Memory B cell (primary cell): ENCODE results near the gene NBPF1.
"Not testable (repeated sequence)": the region's sequence is repeated elsewhere in the genome, so short reads cannot be mapped to it uniquely, and the experiment has no call there.

Experiments used
- ATAC-seq: fragments of 150-1000 bp; cut with Tn5 transposase; 2 replicates; pipeline ENCODE4 v1.10.0; 2021; ENCODE audit warnings: low read depth, mild to moderate bottlenecking, moderate library complexity
- DNase-seq, 2 donors: peaks; one replicate each; pipeline ENCODE4 v3.0.0; 2022; ENCODE audit warnings: low spot score in 2 of 2
- H3K27ac Mint-ChIP-seq: one replicate; pipeline ENCODE4 v1.8.0; 2022; ENCODE audit warnings: mild to moderate bottlenecking, moderate library complexity, mixed read lengths
- H3K27me3 Mint-ChIP-seq: one replicate; pipeline ENCODE4 v1.8.0; 2022; ENCODE audit warnings: mixed read lengths
- H3K36me3 Mint-ChIP-seq: one replicate; pipeline ENCODE4 v1.8.0; 2022; ENCODE audit warnings: mild to moderate bottlenecking, mixed read lengths
- H3K4me1 Mint-ChIP-seq: one replicate; pipeline ENCODE4 v1.8.0; 2022; ENCODE audit warnings: mixed read lengths
- H3K4me3 Mint-ChIP-seq: one replicate; pipeline ENCODE4 v1.8.0; 2022; ENCODE audit warnings: mild to moderate bottlenecking, moderate library complexity, mixed read lengths
- H3K9me3 Mint-ChIP-seq: one replicate; pipeline ENCODE4 v1.8.0; 2022; ENCODE audit warnings: mixed read lengths

Gene NBPF1

GRCh38 chr1:16613185-16614147 is at the start of gene NBPF1:
NBPF1 (minus strand) TSS chr1:16613564.
- Mint-ChIP-seq H3K4me3 (no peak within 1 kb of the TSS), H3K36me3 (no peaks in the 10 kb centered on the region), H3K9me3 (no peaks in the 10 kb centered on the region)

GRCh38 chr1:16658234-16658633 is 44.9 kb upstream of the NBPF1 start:
- H3K9me3 Mint-ChIP-seq, H3K4me3 Mint-ChIP-seq, ATAC-seq, H3K27me3 Mint-ChIP-seq, DNase-seq, H3K36me3 Mint-ChIP-seq, H3K27ac Mint-ChIP-seq, H3K4me1 Mint-ChIP-seq: not testable (repeated sequence)

More at GRCh38 chr1:16613185-16614147, at the start of gene NBPF1:
- Mint-ChIP-seq H3K4me1 (no peaks in the 10 kb centered on the region), H3K27ac (no peak within 1 kb of the TSS), H3K27me3 (no peaks in the 10 kb centered on the region)
- DNase-seq: peak; percentile 73 to 96
- ATAC-seq: peak; percentile 89

- ATAC-seq, H3K4me3 Mint-ChIP-seq, H3K36me3 Mint-ChIP-seq, H3K4me1 Mint-ChIP-seq, H3K27me3 Mint-ChIP-seq, DNase-seq, H3K9me3 Mint-ChIP-seq, H3K27ac Mint-ChIP-seq: not testable (repeated sequence)
These were observed 43.8 kb upstream of the NBPF1 start for GRCh38 chr1:16656981-16657683.

GRCh38 chr1:16656574-16656973 is 43.2 kb upstream of the NBPF1 start:
- H3K27me3 Mint-ChIP-seq, H3K4me1 Mint-ChIP-seq, H3K4me3 Mint-ChIP-seq, H3K9me3 Mint-ChIP-seq, H3K27ac Mint-ChIP-seq, DNase-seq, H3K36me3 Mint-ChIP-seq: not testable (repeated sequence)
- ATAC-seq: peak; percentile 81

GRCh38 chr1:16651560-16651959 is 38.2 kb upstream of the NBPF1 start:
- H3K27me3 Mint-ChIP-seq, H3K9me3 Mint-ChIP-seq, H3K4me3 Mint-ChIP-seq: not testable (repeated sequence)

GRCh38 chr1:16649960-16650359 is 36.6 kb upstream of the NBPF1 start:
- H3K36me3 Mint-ChIP-seq, H3K27me3 Mint-ChIP-seq, H3K9me3 Mint-ChIP-seq, ATAC-seq, H3K4me1 Mint-ChIP-seq, H3K4me3 Mint-ChIP-seq, H3K27ac Mint-ChIP-seq: not testable (repeated sequence)
- DNase-seq: peak in 1 of 2 donors; percentile 22

More at GRCh38 chr1:16651560-16651959, 38.2 kb upstream of the NBPF1 start:
- H3K4me1 Mint-ChIP-seq, H3K36me3 Mint-ChIP-seq, H3K27ac Mint-ChIP-seq, ATAC-seq, DNase-seq: not testable (repeated sequence)

GRCh38 chr1:16649390-16649789 is 36.0 kb upstream of the NBPF1 start:
- ATAC-seq, H3K4me1 Mint-ChIP-seq, H3K27me3 Mint-ChIP-seq, H3K4me3 Mint-ChIP-seq, H3K36me3 Mint-ChIP-seq, H3K9me3 Mint-ChIP-seq, H3K27ac Mint-ChIP-seq: not testable (repeated sequence)
- DNase-seq: peak in 1 of 2 donors; percentile 14

- H3K36me3 Mint-ChIP-seq, H3K27me3 Mint-ChIP-seq, ATAC-seq, H3K27ac Mint-ChIP-seq, H3K4me1 Mint-ChIP-seq, H3K4me3 Mint-ChIP-seq, H3K9me3 Mint-ChIP-seq: not testable (repeated sequence)
- peak in 1 of 2 donors; percentile 12 for DNase-seq
These were observed 35.4 kb upstream of the NBPF1 start for GRCh38 chr1:16648756-16649155.

GRCh38 chr1:16648250-16648649 is 34.9 kb upstream of the NBPF1 start:
- not testable (repeated sequence) for ATAC-seq, H3K27ac Mint-ChIP-seq, H3K4me3 Mint-ChIP-seq, H3K9me3 Mint-ChIP-seq, H3K27me3 Mint-ChIP-seq, H3K36me3 Mint-ChIP-seq, H3K4me1 Mint-ChIP-seq
- peak in 1 of 2 donors; percentile 12 for DNase-seq

GRCh38 chr1:16647179-16648176 is 34.1 kb upstream of the NBPF1 start:
- peak in 1 of 2 donors; percentile 49 for DNase-seq
- not testable (repeated sequence) for H3K27me3 Mint-ChIP-seq, H3K36me3 Mint-ChIP-seq, H3K9me3 Mint-ChIP-seq, H3K4me1 Mint-ChIP-seq, ATAC-seq, H3K27ac Mint-ChIP-seq
- peak overlapping the region; percentile 49 for H3K4me3 Mint-ChIP-seq

GRCh38 chr1:16646716-16647115 is 33.4 kb upstream of the NBPF1 start:
- not testable (repeated sequence) for ATAC-seq, DNase-seq, H3K27ac Mint-ChIP-seq, H3K4me1 Mint-ChIP-seq, H3K27me3 Mint-ChIP-seq, H3K36me3 Mint-ChIP-seq, H3K4me3 Mint-ChIP-seq, H3K9me3 Mint-ChIP-seq

GRCh38 chr1:16646061-16646664 is 32.8 kb upstream of the NBPF1 start:
- H3K27ac Mint-ChIP-seq, H3K27me3 Mint-ChIP-seq, H3K9me3 Mint-ChIP-seq, H3K4me1 Mint-ChIP-seq, H3K4me3 Mint-ChIP-seq, ATAC-seq, H3K36me3 Mint-ChIP-seq: not testable (repeated sequence)
- peak in 1 of 2 donors; percentile 32 for DNase-seq
